GM18858 (cell line): ENCODE data around the gene LRRC52.

Experiments
- ATAC-seq: cut with Tn5 transposase; IDR thresholded peaks from one replicate; pipeline ENCODE4 v1.9.1; 2021; ENCODE audit not compliant: unreplicated experiment

LRRC52 gene, protein sequence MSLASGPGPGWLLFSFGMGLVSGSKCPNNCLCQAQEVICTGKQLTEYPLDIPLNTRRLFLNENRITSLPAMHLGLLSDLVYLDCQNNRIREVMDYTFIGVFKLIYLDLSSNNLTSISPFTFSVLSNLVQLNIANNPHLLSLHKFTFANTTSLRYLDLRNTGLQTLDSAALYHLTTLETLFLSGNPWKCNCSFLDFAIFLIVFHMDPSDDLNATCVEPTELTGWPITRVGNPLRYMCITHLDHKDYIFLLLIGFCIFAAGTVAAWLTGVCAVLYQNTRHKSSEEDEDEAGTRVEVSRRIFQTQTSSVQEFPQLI

GRCh38 chr1:165543532-165544438 is at the start of gene LRRC52:
Gene LRRC52, plus strand, starts transcription at chr1:165544000. Its CDS starts 297 bp downstream, at chr1:165544297.
- ATAC-seq, result no peak

GRCh38 chr1:165494949-165495857 is 48.6 kb upstream of the LRRC52 start:
- no peak for ATAC-seq

- ATAC-seq, result no peak
Observed at GRCh38 chr1:165495858-165496205, 48.0 kb upstream of the LRRC52 start.

GRCh38 chr1:165496501-165496900 is 47.3 kb upstream of the LRRC52 start:
- ATAC-seq, result no peak

DNA sequence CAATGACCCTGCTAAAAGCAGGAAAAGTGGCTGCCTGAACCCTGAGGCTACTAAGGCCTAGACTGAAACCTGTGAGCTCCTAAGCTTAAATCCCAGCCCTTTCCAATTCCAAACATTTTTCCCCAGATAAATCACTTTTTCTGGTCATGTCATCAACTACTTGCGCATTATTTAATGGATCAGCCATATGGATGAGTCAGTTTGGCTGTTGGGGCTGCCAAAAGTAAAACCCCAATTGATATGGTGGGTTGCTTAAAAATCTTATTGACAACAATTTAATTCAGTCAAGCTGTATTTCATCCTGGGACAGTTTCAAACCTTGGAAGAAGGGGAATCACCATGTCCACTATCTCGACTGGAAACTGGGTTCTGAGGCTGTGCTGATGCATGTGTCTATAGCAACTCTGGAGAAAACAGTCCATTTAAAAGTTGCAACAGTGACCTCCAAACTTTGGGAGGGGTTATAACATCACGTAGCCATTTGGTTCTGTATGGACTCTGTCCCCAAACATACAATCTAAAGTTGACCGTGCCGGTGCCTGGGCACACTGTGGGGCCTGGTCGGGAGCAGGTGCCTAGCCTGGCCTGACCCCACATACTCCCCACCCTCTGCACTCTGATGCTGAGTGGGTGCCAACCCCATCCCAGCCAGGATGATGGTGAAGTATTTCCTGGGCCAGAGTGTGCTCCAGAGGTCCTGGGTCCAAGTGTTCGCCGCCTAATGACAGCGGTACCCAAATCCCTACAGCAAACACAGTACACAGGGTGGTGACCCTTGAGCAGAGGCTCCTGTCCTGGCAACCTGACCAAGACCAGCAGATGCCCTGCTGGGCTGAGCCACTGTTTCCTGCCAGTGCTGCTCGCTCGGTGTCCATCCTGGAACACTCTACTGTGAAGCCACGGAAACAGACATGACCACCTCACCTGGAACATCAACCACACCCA is 46.5 kb upstream of the LRRC52 start:
- no peak for ATAC-seq

DNA sequence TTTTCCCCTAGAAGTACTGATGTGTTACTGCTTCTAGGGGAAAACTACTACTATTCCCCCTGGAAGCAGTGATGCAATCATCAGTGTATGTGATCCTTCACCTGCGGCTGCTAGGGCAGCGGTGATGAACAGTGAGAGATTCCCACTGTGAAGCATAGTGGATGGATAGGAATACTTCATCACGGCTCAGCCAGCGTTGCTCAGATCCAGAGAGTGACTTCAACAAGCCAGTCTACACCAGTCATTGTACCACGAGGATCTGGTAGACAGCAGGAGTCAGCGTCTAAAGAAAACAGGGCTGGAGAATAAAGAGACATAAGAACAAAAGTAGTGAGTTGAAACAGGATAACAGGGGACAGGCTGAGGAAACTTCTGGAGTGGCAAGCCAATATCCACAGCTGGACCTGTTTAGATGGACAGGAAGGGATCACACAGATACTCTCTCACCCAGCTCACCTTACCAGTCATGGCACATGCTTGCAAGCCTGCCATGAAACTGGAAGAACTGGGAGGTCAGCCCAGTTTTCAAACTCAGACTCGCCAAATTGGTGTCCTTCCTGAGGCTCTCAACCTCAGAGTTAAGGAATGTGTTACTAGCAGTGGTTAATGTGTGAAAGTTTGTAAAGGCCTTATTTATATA is 42.4 kb upstream of the LRRC52 start:
- ATAC-seq, result no peak

GRCh38 chr1:165501970-165502348 is 41.8 kb upstream of the LRRC52 start:
- ATAC-seq, result no peak

- no peak for ATAC-seq
Observed at GRCh38 chr1:165507570-165507969, 36.2 kb upstream of the LRRC52 start.

GRCh38 chr1:165508291-165508690 is 35.5 kb upstream of the LRRC52 start:
- ATAC-seq, result no peak

DNA sequence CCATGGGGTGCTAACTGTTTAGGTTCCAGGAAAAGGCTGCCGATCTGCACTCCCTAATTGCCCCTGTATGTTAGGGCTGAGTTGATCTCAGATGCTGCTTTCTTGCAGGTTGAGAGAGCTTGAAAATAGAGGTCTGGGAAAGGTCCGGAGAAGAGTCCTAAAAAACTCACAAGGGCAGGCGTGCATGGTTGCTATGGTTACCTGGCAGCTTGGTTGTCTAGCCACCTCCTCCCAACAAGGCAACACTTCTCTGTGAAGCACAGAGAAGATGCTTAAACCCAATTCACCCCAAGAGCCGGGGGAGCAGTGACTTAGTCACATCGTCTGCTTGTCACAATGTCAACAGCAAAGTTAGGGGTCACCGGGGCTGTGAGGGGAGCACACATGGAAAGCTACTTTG is 31.0 kb upstream of the LRRC52 start:
- ATAC-seq, result no peak

GRCh38 chr1:165516469-165516868 is 27.3 kb upstream of the LRRC52 start:
- no peak for ATAC-seq

- ATAC-seq, result no peak
Observed at GRCh38 chr1:165520646-165521045, 23.2 kb upstream of the LRRC52 start.

GRCh38 chr1:165524639-165525285 is 19.0 kb upstream of the LRRC52 start:
- ATAC-seq, result no peak

DNA sequence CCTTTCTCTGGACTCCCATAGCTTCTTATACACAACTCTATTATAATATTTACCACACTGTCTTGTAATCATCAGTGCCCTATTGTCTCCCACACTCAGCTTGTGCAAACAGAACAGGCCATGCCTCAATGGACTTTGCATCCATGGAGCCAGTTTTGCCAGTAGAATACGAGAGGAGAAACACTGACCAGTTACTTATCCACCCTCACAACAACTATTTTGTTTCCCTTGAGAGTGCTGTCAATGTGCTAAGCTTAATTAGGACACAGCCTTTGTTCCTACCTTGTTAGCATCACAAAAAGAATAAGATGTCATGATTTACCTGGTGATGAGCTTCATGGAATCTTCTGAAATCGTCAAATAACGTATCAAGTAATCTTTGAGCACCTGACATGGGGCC is 18.1 kb upstream of the LRRC52 start:
- ATAC-seq, result no peak

- ATAC-seq, result no peak
Observed at GRCh38 chr1:165527251-165528007, 16.4 kb upstream of the LRRC52 start.

DNA sequence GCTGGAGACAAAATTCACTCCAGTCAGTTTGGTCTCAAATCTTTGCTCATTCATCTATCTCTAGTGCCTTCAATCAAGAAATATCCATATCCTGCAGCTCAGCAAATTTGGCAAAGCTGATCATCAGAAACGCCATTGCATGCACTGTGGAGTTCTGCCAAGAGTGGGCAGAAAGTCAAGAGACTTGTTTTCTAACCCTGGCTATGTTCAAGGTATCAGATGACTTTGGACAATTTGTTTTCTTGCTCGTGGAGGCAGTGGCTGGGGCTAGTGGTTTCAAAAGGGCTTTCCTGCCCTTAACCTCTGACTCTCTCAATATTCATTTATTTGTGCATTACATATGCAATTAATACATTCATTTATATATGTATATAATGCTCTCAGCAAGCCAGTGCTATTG is 12.8 kb upstream of the LRRC52 start:
- ATAC-seq, result no peak

GRCh38 chr1:165532053-165532452 is 11.7 kb upstream of the LRRC52 start:
- no peak for ATAC-seq

DNA sequence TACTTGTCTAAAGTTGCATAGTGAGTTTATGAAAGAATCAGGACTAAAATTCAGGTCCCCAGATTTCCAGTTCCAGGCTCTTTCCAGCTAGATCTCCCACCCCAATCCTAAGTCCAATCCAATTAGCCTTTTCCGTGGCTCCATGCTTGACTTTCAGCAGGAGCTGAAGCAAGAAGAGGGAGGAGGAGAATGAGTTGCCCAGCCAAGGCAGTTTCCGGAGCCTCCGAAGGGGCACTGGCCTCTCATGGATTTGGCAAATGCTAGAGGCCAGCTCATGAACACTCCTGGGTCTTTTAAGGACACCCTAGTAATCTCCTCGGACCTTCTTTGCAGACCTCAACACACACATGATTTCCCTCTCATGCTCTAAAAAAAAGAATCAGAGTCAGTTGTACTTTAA is 10.5 kb upstream of the LRRC52 start:
- ATAC-seq, result no peak
